PC-9 (cell line): ENCODE data around the gene TMEM132C. TPM values are rescaled to one million over a fixed set of nuclear protein-coding genes. Genes with fewer than 3 reads are reported as not detected.

Experiments used
- BruUV-seq: library from RNA; stranded (reverse); fragments of 400-500 nt; replicated peaks from 2 replicates; lab custom pipeline; 2021; lab: Mats Ljungman, UMichigan
- CTCF ChIA-PET: fragments of 300-600 bp; sonication (Branson Sonifier 250); formaldehyde crosslinking; loops from one replicate; lab custom pipeline; 2022; ENCODE audit warnings: antibody characterized with exemption; lab: Charles Lee
- POLR2A ChIA-PET: fragments of 300-600 bp; sonication (Branson Sonifier 250); formaldehyde crosslinking; loops from one replicate; lab custom pipeline; 2022; ENCODE audit warnings: antibody characterized with exemption; ENCODE audit not compliant: unreplicated experiment; lab: Charles Lee
- DNase-seq, 2 experiments: peaks; one replicate each; pipeline versions ENCODE4 v3.0.0 to v3.0.0-alpha.2; 2015 to 2022; ENCODE audit warnings: mixed read lengths in 1 of 2
- H2AFZ ChIP-seq: fragments of 200-600 bp; sonication (generic); 2 replicates; pipeline ENCODE4 v1.8.1; 2017; ENCODE audit warnings: antibody characterized with exemption
- H3F3A ChIP-seq: fragments of 200-600 bp; sonication (generic); 2 replicates; pipeline ENCODE4 v1.8.1; 2017; ENCODE audit warnings: antibody characterized with exemption, mild to moderate bottlenecking, low read depth; ENCODE audit not compliant: insufficient read depth
- H3K27ac ChIP-seq: fragments of 200-600 bp; sonication (generic); 2 replicates; pipeline ENCODE4 v1.6.1; 2016; ENCODE audit warnings: mixed run types
- H3K27me3 ChIP-seq: fragments of 200-600 bp; sonication (generic); 2 replicates; pipeline ENCODE4 v1.6.1; 2016; ENCODE audit warnings: low read depth, mixed run types; ENCODE audit not compliant: insufficient read depth
- H3K36me3 ChIP-seq: fragments of 200-600 bp; sonication (generic); 2 replicates; pipeline ENCODE4 v1.6.1; 2016; ENCODE audit warnings: low read depth, mixed run types
- H3K4me1 ChIP-seq: fragments of 200-600 bp; sonication (generic); replicated peaks from 2 replicates; pipeline ENCODE4 v1.6.1; 2016; ENCODE audit warnings: mixed run types; ENCODE audit not compliant: insufficient read depth
- H3K4me2 ChIP-seq: fragments of 200-600 bp; sonication (generic); 2 replicates; pipeline ENCODE4 v1.6.1; 2017; ENCODE audit warnings: mixed run types
- H3K4me3 ChIP-seq: fragments of 200-600 bp; sonication (generic); 2 replicates; pipeline ENCODE4 v1.6.1; 2016; ENCODE audit warnings: mixed run types
- H3K79me2 ChIP-seq: fragments of 200-600 bp; sonication (generic); 2 replicates; pipeline ENCODE4 v1.6.1; 2017; ENCODE audit warnings: low read depth, mixed run types
- H3K9me2 ChIP-seq: fragments of 200-600 bp; sonication (generic); 2 replicates; pipeline ENCODE4 v1.8.1; 2017; ENCODE audit warnings: mild to moderate bottlenecking; ENCODE audit not compliant: insufficient read depth
- H3K9me3 ChIP-seq: fragments of 200-600 bp; sonication (generic); 2 replicates; pipeline ENCODE4 v1.8.1; 2016; ENCODE audit warnings: low read depth; ENCODE audit not compliant: insufficient read depth
- H4K20me1 ChIP-seq: fragments of 200-600 bp; sonication (generic); 2 replicates; pipeline ENCODE4 v1.8.1; 2017; ENCODE audit not compliant: insufficient read depth
- CTCF ChIP-seq: fragments of 200-600 bp; sonication (generic); conservative IDR thresholded peaks from 2 replicates; pipeline ENCODE4 v1.6.1; 2017; ENCODE audit warnings: mixed run types, antibody characterized with exemption, mild to moderate bottlenecking, moderate library complexity
- EZH2 ChIP-seq: fragments of 200-600 bp; sonication (generic); IDR thresholded peaks from 2 replicates; pipeline ENCODE4 v1.8.0; 2017; ENCODE audit warnings: antibody characterized with exemption, low read depth
- intact Hi-C: fragments of 100-400 bp; cut with micrococcal nuclease; formaldehyde crosslinking; loops from one replicate; pipeline ENCODE4 v1.10.0; 2022; ENCODE audit not compliant: unreplicated experiment
- total RNA-seq: library from RNA; stranded (reverse); gene quantifications from 2 replicates; pipeline ENCODE4 v1.2.3, GENCODE V29; 2021

The TMEM132C gene
- total RNA-seq, 1 experiment from 2014 or later, result not detected

GRCh38 chr12:128639089-128639488, 372.1 kb downstream of the TMEM132C start:
- H3K9me3 ChIP-seq, result no peaks in the 10 kb centered on the region
- no peaks in the 10 kb centered on the region for H3K9me2 ChIP-seq
- no peak overlapping the region for H3K4me3 ChIP-seq
- peaks cover 10% of the 10 kb centered on the region for H3K27me3 ChIP-seq
- DNase-seq, result no peak
- no peak overlapping the region for H3K27ac ChIP-seq
- intact Hi-C loops, result no loop called here
- no TSS peak for BruUV-seq
- H3K79me2 ChIP-seq, result no peaks in the 10 kb centered on the region
- POLR2A ChIA-PET, result no interaction called here
- no peaks in the 10 kb centered on the region for H3K36me3 ChIP-seq
- TF ChIP-seq EZH2, result no peak
- TF ChIP-seq CTCF, result no peak
- no peaks in the 10 kb centered on the region for H3F3A ChIP-seq
- no peak overlapping the region for H2AFZ ChIP-seq
- H4K20me1 ChIP-seq, result no peaks in the 10 kb centered on the region
- no peak overlapping the region for H3K4me2 ChIP-seq
- CTCF ChIA-PET, result no interaction called here
- H3K4me1 ChIP-seq, result no peaks in the 10 kb centered on the region

GRCh38 chr12:128643155-128643554, 376.2 kb downstream of the TMEM132C start:
- no peak for DNase-seq
- intact Hi-C loops, result no loop called here
- H3K4me1 ChIP-seq, result no peaks in the 10 kb centered on the region
- no peaks in the 10 kb centered on the region for H3K36me3 ChIP-seq
- H3K27me3 ChIP-seq, result peaks cover 10% of the 10 kb centered on the region
- no peaks in the 10 kb centered on the region for H3K9me2 ChIP-seq
- no peaks in the 10 kb centered on the region for H3K79me2 ChIP-seq
- no peak overlapping the region for H2AFZ ChIP-seq
- H4K20me1 ChIP-seq, result no peaks in the 10 kb centered on the region
- no peak overlapping the region for H3K4me3 ChIP-seq
- no peak overlapping the region for H3K4me2 ChIP-seq
- ChIA-PET CTCF (no interaction called here), POLR2A (no interaction called here)
- no peaks in the 10 kb centered on the region for H3K9me3 ChIP-seq
- TF ChIP-seq CTCF (no peak), EZH2 (no peak)
- H3K27ac ChIP-seq, result no peak overlapping the region
- BruUV-seq, result no TSS peak
- no peaks in the 10 kb centered on the region for H3F3A ChIP-seq

- H3K27me3 ChIP-seq, result peaks cover 10% of the 10 kb centered on the region
- no peaks in the 10 kb centered on the region for H3K79me2 ChIP-seq
- no peak overlapping the region for H3K4me2 ChIP-seq
- H2AFZ ChIP-seq, result no peak overlapping the region
- DNase-seq, result peak in 1 of 2 experiments; percentile 19
- H3K36me3 ChIP-seq, result no peaks in the 10 kb centered on the region
- H3K9me2 ChIP-seq, result no peaks in the 10 kb centered on the region
- H3K4me3 ChIP-seq, result no peak overlapping the region
- no peaks in the 10 kb centered on the region for H3F3A ChIP-seq
- no peaks in the 10 kb centered on the region for H4K20me1 ChIP-seq
- ChIA-PET POLR2A (no interaction called here), CTCF (interaction anchor here (0.7 kb wide), 1 partner anchor 1132 kb away, joined by 7 read pairs; no protein-coding TSS in a partner anchor)
- no TSS peak for BruUV-seq
- H3K9me3 ChIP-seq, result no peaks in the 10 kb centered on the region
- no peaks in the 10 kb centered on the region for H3K4me1 ChIP-seq
- H3K27ac ChIP-seq, result no peak overlapping the region
- intact Hi-C loops, result no loop called here
- TF ChIP-seq CTCF (peak; percentile 70), EZH2 (no peak)
Measured at GRCh38 chr12:128644664-128645296, 377.8 kb downstream of the TMEM132C start.
